Adrenal gland (tissue), 5 donors: Measurements from ENCODE around the gene GFOD2.

Source experiments
- CTCF ChIP-seq, 6 experiments: fragments of 450-650 bp in 4 of 6; fragments of 200-600 bp in 2 of 6; sonication (generic) in 1 of 6; IDR thresholded peaks; 1 replicate in 5 of 6; 2 replicates in 1 of 6; pipeline versions ENCODE4 v1.5.1 to v1.8.0; 2016 to 2021; ENCODE audit warnings: antibody characterized with exemption in 6 of 6, mild to moderate bottlenecking in 2 of 6, moderate library complexity in 1 of 6
- POLR2A ChIP-seq, 2 donors: fragments of 450-650 bp; IDR thresholded peaks; one replicate each; pipeline ENCODE4 v1.6.1; 2017; ENCODE audit warnings: antibody characterized with exemption in 2 of 2, mild to moderate bottlenecking in 2 of 2, moderate library complexity in 1 of 2
- donor health status: DM: no; HTN: no; CAD: no.

GRCh38 chr16:67664871-67665270, 54.2 kb downstream of the GFOD2 start:
- TF ChIP-seq CTCF (IDR thresholded peaks at IDR 0.05) (no peak), POLR2A (IDR thresholded peaks at IDR 0.05) (no peak)
